Mesodermal cell (in vitro differentiated cells): Measurements from ENCODE around the gene CTSV.
"Not testable (repeated sequence)": the region's sequence is repeated elsewhere in the genome, so short reads cannot be mapped to it uniquely, and the experiment has no call there.

Source experiments
- H3K27ac ChIP-seq: 2 replicates; pipeline ENCODE4 v1.7.0; 2013; ENCODE audit warnings: mild to moderate bottlenecking, low read depth, low read length, moderate library complexity; ENCODE audit not compliant: severe bottlenecking
- H3K36me3 ChIP-seq: 2 replicates; pipeline ENCODE4 v1.7.1; 2013; ENCODE audit warnings: mild to moderate bottlenecking, low read length, moderate library complexity; ENCODE audit not compliant: control insufficient read depth, insufficient read depth
- H3K4me1 ChIP-seq: one replicate; pipeline ENCODE4 v1.7.1; 2013; ENCODE audit warnings: mild to moderate bottlenecking, low read length; ENCODE audit not compliant: insufficient read depth, control insufficient read depth, poor library complexity, severe bottlenecking
- H3K4me3 ChIP-seq: 2 replicates; pipeline ENCODE4 v1.7.0; 2013; ENCODE audit warnings: low read length, control low read depth, mild to moderate bottlenecking; ENCODE audit not compliant: insufficient read depth, poor library complexity, severe bottlenecking; ENCODE audit errors: extremely low read depth
- H3K9me3 ChIP-seq: 2 replicates; pipeline ENCODE4 v1.7.1; 2013; ENCODE audit warnings: mild to moderate bottlenecking, low read length, moderate library complexity; ENCODE audit not compliant: control insufficient read depth
- WGBS, 2 experiments: methylation state at CpG; one replicate each; pipeline ENCODE4 v1.1.5; 2013; ENCODE audit warnings: missing lambda C conversion rate in 2 of 2; ENCODE audit not compliant: insufficient coverage in 2 of 2; 5-methylcytosine and 5-hydroxymethylcytosine counted together

Gene CTSV

DNA sequence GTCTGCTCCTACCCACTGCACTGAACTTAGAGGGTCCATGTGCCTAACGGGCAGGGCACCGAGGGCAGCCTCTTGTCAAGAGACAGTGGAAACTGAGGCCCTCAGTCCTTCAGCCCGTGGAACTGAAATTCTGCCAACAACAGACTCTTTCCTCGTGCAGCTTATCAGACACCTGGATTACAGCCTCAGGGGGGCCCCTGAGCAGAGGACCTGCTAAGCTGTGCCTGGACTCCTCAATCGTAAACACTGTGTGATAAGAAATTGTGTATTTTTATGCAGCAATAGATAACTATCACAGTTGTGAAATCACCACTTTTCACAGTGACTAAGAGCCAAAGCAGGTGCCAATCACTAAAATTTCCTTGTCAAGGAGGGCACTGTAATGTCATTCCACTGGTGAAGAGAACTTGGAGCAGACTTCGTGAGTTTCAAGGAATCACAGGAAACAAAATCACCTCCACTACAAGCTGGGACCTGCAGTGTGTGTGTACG is 33.4 kb upstream of the CTSV start:
- Histone ChIP-seq H3K36me3 (no peaks in the 10 kb centered on the region), H3K27ac (no peak overlapping the region), H3K4me3 (no peak overlapping the region), H3K4me1 (peaks cover 4% of the 10 kb centered on the region), H3K9me3 (no peaks in the 10 kb centered on the region)
- 83% methylated on average over 4 of the region's 7 CpGs; no CpG with 5 or more reads in 1 of the 2 experiments for WGBS, 2 experiments

DNA sequence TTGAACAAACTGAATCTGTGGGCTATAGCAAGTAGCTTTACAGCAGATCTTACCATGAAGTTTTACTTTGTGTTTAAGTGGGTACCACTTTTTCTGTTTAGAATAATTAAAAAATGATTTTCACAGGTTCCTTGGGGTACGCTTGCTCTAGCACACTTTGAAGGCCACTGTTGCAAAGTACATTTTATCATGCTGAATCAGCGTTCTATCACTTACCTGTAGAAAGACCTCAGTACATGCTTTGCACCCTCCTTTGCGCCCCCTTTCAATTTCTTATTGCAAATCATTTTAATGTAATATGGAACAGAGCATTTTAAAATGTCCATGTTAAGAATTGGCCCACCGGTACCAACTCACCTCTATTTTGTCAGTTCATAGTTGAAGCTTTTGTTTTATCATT is 31.4 kb upstream of the CTSV start:
- 100% methylated on average over 1 of the region's 4 CpGs; no CpG with 5 or more reads in 1 of the 2 experiments for WGBS, 2 experiments
- not testable (repeated sequence) for H3K4me3 ChIP-seq, H3K27ac ChIP-seq, H3K9me3 ChIP-seq, H3K36me3 ChIP-seq, H3K4me1 ChIP-seq

DNA sequence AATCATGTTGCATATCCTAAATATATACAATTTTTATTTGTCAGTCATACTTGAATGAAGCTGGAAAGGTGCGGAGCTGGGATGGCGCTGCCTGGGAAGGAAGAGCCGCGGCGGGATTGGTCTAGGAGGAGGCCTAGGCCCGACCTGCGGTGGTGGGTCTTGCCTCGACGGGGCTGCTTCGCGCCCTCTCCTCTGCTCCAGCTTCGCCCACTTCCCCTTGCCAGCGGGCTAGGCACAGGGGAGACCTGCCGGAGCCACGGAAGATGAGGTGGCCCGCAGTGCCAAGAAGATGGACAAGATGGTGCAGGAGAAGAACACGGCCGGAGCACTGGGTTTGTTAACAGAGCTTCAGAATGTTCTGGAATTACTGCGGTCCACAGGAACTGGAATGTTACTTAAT is 28.5 kb upstream of the CTSV start:
- 95 to 99% methylated on average over 12 to 16 of the region's 19 CpGs for WGBS, 2 experiments
- Histone ChIP-seq H3K9me3 (no peaks in the 10 kb centered on the region), H3K4me3 (no peak overlapping the region), H3K36me3 (no peaks in the 10 kb centered on the region), H3K4me1 (peaks cover under 1% of the 10 kb centered on the region), H3K27ac (no peak overlapping the region)

DNA sequence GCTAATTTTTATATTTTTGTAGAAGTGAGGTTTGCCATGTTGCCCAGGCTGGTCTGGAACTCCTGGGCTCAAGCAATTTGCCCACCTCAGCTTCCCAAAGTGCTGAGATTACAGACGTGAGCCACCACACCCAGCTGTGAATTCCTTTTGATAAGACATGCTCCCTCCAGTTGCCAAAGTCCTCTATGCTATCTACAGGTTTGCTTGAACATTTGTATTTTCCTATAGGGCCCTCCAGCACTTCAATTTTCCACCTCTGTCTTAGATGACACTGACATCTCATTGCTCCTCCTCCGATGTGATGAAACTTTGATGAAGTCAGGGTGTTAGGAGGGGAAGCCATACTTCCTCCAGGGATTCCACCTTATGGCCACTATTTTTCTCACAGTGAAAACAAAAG is 25.2 kb upstream of the CTSV start:
- no peaks in the 10 kb centered on the region for H3K4me1 ChIP-seq
- H3K9me3 ChIP-seq = no peaks in the 10 kb centered on the region
- no peak overlapping the region for H3K4me3 ChIP-seq
- H3K36me3 ChIP-seq = no peaks in the 10 kb centered on the region
- no peak overlapping the region for H3K27ac ChIP-seq
- 33 to 67% methylated on average over 1 of the region's 2 CpGs for WGBS, 2 experiments

DNA sequence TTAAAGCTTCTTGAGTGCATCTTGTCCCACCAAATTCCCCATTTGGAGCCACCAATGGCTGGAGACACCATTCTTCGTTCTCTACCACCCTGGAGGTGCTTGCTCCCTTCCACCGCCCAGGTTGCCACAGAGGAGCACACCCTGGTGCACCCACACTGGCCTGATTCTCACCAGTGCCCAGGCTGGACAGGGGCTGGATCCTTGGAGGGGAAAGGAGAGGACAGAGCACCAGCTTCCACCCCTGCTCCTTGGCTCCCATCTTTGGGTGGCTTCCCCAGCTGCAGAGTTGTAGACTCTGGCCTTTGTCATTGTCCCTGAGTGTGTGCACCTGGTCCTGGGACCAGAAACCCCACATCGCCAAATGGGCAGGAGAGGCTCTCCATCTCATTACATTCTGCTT is 21.9 kb upstream of the CTSV start:
- no peak overlapping the region for H3K27ac ChIP-seq
- H3K4me3 ChIP-seq = no peak overlapping the region
- 87 to 100% methylated on average over 2 of the region's 3 CpGs for WGBS, 2 experiments
- H3K9me3 ChIP-seq = no peaks in the 10 kb centered on the region
- H3K36me3 ChIP-seq = no peaks in the 10 kb centered on the region
- no peaks in the 10 kb centered on the region for H3K4me1 ChIP-seq

DNA sequence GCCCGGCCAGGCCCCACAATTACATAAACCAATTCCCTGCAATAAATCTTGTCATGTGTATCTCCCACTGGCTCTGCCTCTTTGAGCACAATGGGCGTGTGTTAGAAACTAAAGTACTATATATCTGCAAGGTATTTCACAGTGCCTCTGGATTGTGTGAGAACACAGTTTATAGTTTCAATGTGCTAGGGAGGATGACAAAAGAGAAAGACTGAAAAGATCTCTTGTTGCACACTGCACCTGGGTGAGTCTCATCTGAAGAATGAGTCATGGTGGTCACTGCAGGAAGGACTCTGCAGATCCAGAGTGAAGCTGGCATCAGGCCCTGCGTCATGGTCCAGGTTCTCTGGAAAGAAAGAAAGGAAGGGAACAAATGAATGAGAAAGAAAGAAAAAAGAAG is 20.7 kb upstream of the CTSV start:
- no peaks in the 10 kb centered on the region for H3K4me1 ChIP-seq
- 88 to 92% methylated on average over 2 of the region's 3 CpGs for WGBS, 2 experiments
- H3K4me3 ChIP-seq = no peak overlapping the region
- H3K36me3 ChIP-seq = no peaks in the 10 kb centered on the region
- H3K9me3 ChIP-seq = no peaks in the 10 kb centered on the region
- H3K27ac ChIP-seq = no peak overlapping the region

DNA sequence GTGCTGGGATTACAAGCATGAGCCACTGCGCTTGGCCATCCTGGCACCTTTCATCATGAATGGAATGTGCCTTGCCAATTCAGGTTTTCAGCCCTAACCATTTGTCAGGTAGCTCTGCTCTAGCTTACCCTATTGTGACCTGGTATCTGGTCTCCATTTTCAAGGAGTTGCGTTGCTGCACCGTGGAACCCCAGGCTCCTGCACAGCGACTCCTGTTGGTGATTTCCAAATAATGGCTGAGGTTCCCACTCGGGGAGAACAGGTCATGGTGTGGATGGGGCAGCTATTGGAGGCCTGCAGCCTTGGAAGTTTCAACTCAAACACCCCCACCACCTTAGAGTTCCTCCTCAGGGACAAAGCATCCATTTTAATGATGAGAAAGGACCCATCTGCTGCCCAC is 18.7 kb upstream of the CTSV start:
- 91 to 100% methylated on average over 2 to 5 of the region's 5 CpGs for WGBS, 2 experiments
- Histone ChIP-seq H3K27ac (no peak overlapping the region), H3K9me3 (no peaks in the 10 kb centered on the region), H3K4me1 (peaks cover 4% of the 10 kb centered on the region), H3K4me3 (no peak overlapping the region), H3K36me3 (no peaks in the 10 kb centered on the region)

DNA sequence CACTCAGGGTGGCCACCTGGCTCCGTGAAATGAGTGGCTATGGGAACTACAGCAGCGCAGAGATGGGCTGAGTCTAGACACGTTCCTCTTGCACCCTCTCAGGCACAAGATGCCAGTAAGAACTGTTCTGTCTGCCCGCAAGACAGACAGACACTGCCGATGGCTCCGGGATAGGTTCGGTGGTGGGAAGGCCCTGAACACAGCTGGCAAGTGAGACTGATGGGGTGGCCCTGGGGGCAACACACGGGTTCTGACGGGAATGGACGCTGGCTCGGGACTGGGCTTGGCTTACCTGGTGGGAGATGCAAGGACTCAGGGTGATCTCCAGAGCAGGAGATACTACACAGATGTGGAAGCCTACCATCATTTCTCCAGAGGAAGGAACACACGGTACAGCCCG is 16.9 kb upstream of the CTSV start:
- not testable (repeated sequence) for H3K9me3 ChIP-seq, H3K27ac ChIP-seq, H3K36me3 ChIP-seq, H3K4me1 ChIP-seq, H3K4me3 ChIP-seq
- WGBS, 2 experiments = 91 to 96% methylated on average over 6 to 7 of the region's 13 CpGs

DNA sequence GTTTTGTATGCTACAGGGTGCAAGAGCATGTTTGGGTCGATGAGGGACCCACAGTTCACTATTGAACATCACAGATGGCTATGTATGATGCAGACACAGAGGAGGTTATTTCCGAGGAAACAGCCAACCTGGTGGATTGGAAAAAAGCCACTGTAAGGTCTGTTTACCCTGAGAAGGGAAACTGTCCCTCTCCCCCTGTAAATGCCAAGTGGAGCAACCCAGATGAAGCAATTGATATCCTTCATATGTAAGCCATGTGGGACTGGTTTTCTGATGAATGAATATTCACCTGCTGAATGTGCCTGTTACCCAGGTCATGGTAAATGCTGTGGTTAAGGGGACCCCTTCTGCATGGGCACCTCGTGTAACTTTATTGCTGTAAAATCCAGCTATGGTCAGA is 14.8 kb upstream of the CTSV start:
- WGBS, 2 experiments = 40 to 67% methylated on average over 1 to 2 of the region's 3 CpGs
- Histone ChIP-seq H3K9me3 (no peaks in the 10 kb centered on the region), H3K4me1 (peaks cover 8% of the 10 kb centered on the region), H3K36me3 (no peaks in the 10 kb centered on the region), H3K4me3 (no peak overlapping the region), H3K27ac (no peak overlapping the region)

DNA sequence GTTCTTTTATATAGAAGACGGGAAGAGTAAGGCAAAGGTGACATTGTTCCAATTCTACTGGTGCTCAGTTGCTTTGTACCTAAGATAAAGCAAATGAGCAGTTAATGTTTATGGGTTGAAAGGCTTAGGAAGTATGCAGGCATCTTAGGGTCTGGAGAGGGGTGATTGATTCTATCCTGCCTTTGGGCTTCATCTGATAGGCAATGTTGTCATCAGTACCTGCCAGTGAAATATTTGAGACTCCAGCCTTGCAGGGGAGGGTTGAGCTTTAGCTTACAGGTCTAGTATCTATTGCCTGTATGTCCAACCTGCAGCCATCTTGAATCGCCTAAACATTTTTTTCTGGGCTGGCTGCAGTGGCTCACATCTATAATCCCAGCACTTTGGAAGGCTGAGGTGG is 13.8 kb upstream of the CTSV start:
- H3K27ac ChIP-seq = peak overlapping the region; percentile 85
- 13 to 67% methylated on average over 1 of the region's 2 CpGs for WGBS, 2 experiments

DNA sequence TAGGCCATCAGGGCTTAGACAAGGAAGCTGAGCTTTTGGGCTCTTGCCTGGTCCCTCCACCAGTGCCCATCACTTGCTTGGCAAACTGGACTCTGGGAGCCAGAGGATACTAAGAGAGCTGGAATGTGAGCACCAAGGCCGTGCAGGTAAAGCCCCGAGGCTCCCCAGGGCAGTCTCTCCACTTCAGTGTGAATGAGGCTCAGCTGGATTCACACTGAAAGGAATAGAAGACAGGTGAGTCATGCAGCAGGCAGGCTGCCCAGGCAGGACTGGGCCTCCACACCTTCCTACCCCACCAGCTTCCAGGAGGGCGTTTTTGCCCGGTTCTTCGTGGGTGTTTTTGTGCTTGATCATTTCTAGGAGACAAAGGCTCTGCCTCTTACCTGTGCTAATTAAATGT is 7.3 kb upstream of the CTSV start:
- H3K9me3 ChIP-seq = no peaks in the 10 kb centered on the region
- no peaks in the 10 kb centered on the region for H3K4me1 ChIP-seq
- 30 to 32% methylated on average over 1 to 3 of the region's 5 CpGs for WGBS, 2 experiments
- H3K4me3 ChIP-seq = no peak overlapping the region
- H3K27ac ChIP-seq = no peak overlapping the region
- H3K36me3 ChIP-seq = no peaks in the 10 kb centered on the region

More for the DNA sequence above, 13.8 kb upstream of the CTSV start:
- H3K9me3 ChIP-seq = no peaks in the 10 kb centered on the region
- H3K4me1 ChIP-seq = peaks cover 8% of the 10 kb centered on the region
- no peak overlapping the region for H3K4me3 ChIP-seq
- no peaks in the 10 kb centered on the region for H3K36me3 ChIP-seq
